H1 (cell line): ENCODE results near the gene POLE. TPM values are rescaled to one million over a fixed set of nuclear protein-coding genes. Genes with fewer than 3 reads are reported as not detected.

Experiments
- PHF8 ChIP-seq: fragments of 200-600 bp; sonication (generic); conservative IDR thresholded peaks from 2 replicates; pipeline ENCODE4 v1.7.1; 2012; ENCODE audit warnings: low read depth, mild to moderate bottlenecking, inconsistent platforms, low read length, moderate library complexity
- SIN3A ChIP-seq, 2 experiments: IDR thresholded peaks in 1 of 2; conservative IDR thresholded peaks in 1 of 2; 2 replicates each; pipeline ENCODE4 v1.6.1; 2011 to 2012; ENCODE audit warnings: low read length in 2 of 2, improper control_type of control experiment in 1 of 2, low read depth in 1 of 2, mild to moderate bottlenecking in 1 of 2
- SRF ChIP-seq: IDR thresholded peaks from 2 replicates; pipeline ENCODE4 v1.6.1; 2011; ENCODE audit warnings: mild to moderate bottlenecking, low read depth, low read length, moderate library complexity
- polyA plus RNA-seq, 7 experiments: library from polyadenylated mRNA; depleted of rRNA in 3 of 7; stranded (reverse) in 5 of 7; unstranded in 2 of 7; fragments of >200 nt in 5 of 7; fragments of 200-250 nt in 2 of 7; gene quantifications; 1 replicate in 5 of 7; 2 replicates in 1 of 7; 4 replicates in 1 of 7; pipeline versions ENCODE4 v1.2.1 to v1.2.3, GENCODE V29; 2011 to 2013; ENCODE audit warnings: missing spikeins in 2 of 7, mixed read lengths in 2 of 7
- total RNA-seq: library from RNA; stranded (reverse); fragmentation: NEBNext Ultra II Directional; extraction: Animal tissue kit (Norgen Biotek cat#: 25700); gene quantifications from 2 replicates; pipeline ENCODE4 v1.2.1, GENCODE V29; 2021

Gene POLE
- total and polyA plus RNA-seq, 2 of the 8 experiments (the other 6 are each of a cell fraction or from before 2014, with no cell fraction given): 59.7 to 115 TPM

DNA sequence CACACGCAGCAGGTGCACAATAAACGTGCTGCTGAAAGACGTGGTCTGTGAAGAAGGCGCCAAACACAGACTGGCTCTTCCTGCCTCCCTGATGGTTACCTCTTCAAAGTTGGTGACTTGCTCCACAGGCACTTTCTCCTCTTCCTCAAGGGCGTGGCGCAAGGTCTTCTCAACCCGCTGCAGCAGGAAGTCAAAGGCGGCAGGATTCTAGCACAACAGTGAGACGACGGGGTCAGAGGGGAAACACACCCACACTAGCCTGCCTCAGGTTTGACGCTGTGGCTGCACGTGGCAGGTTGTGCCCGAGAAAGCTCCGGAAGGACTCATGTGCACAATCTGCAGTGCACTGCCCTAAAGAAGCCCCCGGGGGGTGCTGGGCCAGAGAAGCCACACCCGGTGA lies 15.0 kb downstream of the POLE start (continued):
- no peak for TF ChIP-seq SIN3A (conservative IDR thresholded peaks at IDR 0.05 in 1 of 2, IDR thresholded peaks at IDR 0.05 in 1 of 2; ENCODE audit: low read depth in 1 of 2, low read length in 2 of 2)
- no peak for TF ChIP-seq PHF8
- TF ChIP-seq SRF: no peak
